Measurements from ENCODE around the gene RXRA. TPM values are rescaled to one million over a fixed set of nuclear protein-coding genes. Genes with fewer than 3 reads are reported as not detected.

RXRA gene
- total RNA-seq, 1 experiment from 2014 or later: 15.7 TPM

- Histone ChIP-seq H3K4me3 (no peak overlapping the region), H3K4me1 (replicated peaks) (peaks cover 53% of the 10 kb centered on the region), H3K27me3 (replicated peaks) (no peaks in the 10 kb centered on the region), H3K27ac (no peak overlapping the region), H3K9me3 (replicated peaks) (no peaks in the 10 kb centered on the region), H3K36me3 (peaks cover 29% of the 10 kb centered on the region)
- DNase-seq (ENCODE audit: low read depth in 1 of 2, low spot score in 2 of 2): no peak
These were observed 82.9 kb downstream of the RXRA start for GRCh38 chr9:134408939-134409737.

GRCh38 chr9:134410071-134410834 lies 84.0 kb downstream of the RXRA start:
- Histone ChIP-seq H3K4me3 (no peak overlapping the region), H3K4me1 (replicated peaks) (peaks cover 54% of the 10 kb centered on the region), H3K9me3 (replicated peaks) (no peaks in the 10 kb centered on the region), H3K36me3 (peaks cover 24% of the 10 kb centered on the region), H3K27me3 (replicated peaks) (no peaks in the 10 kb centered on the region), H3K27ac (no peak overlapping the region)
- no peak for DNase-seq (ENCODE audit: low read depth in 1 of 2, low spot score in 2 of 2)

GRCh38 chr9:134410835-134411217 lies 84.6 kb downstream of the RXRA start:
- no peak for DNase-seq (ENCODE audit: low read depth in 1 of 2, low spot score in 2 of 2)
- Histone ChIP-seq H3K36me3 (peaks cover 19% of the 10 kb centered on the region), H3K4me3 (no peak overlapping the region), H3K27me3 (replicated peaks) (no peaks in the 10 kb centered on the region), H3K27ac (no peak overlapping the region), H3K9me3 (replicated peaks) (no peaks in the 10 kb centered on the region), H3K4me1 (replicated peaks) (peaks cover 50% of the 10 kb centered on the region)

GRCh38 chr9:134411440-134412297 lies 85.4 kb downstream of the RXRA start:
- Histone ChIP-seq H3K27me3 (replicated peaks) (no peaks in the 10 kb centered on the region), H3K9me3 (replicated peaks) (no peaks in the 10 kb centered on the region), H3K4me3 (no peak overlapping the region), H3K27ac (no peak overlapping the region), H3K4me1 (replicated peaks) (peaks cover 42% of the 10 kb centered on the region), H3K36me3 (peaks cover 23% of the 10 kb centered on the region)
- DNase-seq (ENCODE audit: low read depth in 1 of 2, low spot score in 2 of 2): no peak

- no peak for DNase-seq (ENCODE audit: low read depth in 1 of 2, low spot score in 2 of 2)
- H3K4me3 ChIP-seq: no peak overlapping the region
- H3K4me1 ChIP-seq (replicated peaks): peaks cover 36% of the 10 kb centered on the region
- H3K36me3 ChIP-seq: peaks cover 30% of the 10 kb centered on the region
- H3K27ac ChIP-seq: no peak overlapping the region
- H3K9me3 ChIP-seq (replicated peaks): no peaks in the 10 kb centered on the region
- no peaks in the 10 kb centered on the region for H3K27me3 ChIP-seq (replicated peaks)
These were observed 86.0 kb downstream of the RXRA start for GRCh38 chr9:134412298-134412711.

GRCh38 chr9:134413112-134413715 lies 87.0 kb downstream of the RXRA start:
- Histone ChIP-seq H3K4me3 (no peak overlapping the region), H3K27ac (peak overlapping the region; percentile 68), H3K27me3 (replicated peaks) (no peaks in the 10 kb centered on the region), H3K4me1 (replicated peaks) (peaks cover 27% of the 10 kb centered on the region), H3K9me3 (replicated peaks) (no peaks in the 10 kb centered on the region), H3K36me3 (peaks cover 24% of the 10 kb centered on the region)
- no peak for DNase-seq (ENCODE audit: low read depth in 1 of 2, low spot score in 2 of 2)

- H3K9me3 ChIP-seq (replicated peaks): no peaks in the 10 kb centered on the region
- peak; percentile 88 to 96 for DNase-seq (ENCODE audit: low read depth in 1 of 2, low spot score in 2 of 2)
- H3K27ac ChIP-seq: peak overlapping the region; percentile 68
- peaks cover 16% of the 10 kb centered on the region for H3K36me3 ChIP-seq
- H3K4me1 ChIP-seq (replicated peaks): peaks cover 26% of the 10 kb centered on the region
- no peak overlapping the region for H3K4me3 ChIP-seq
- no peaks in the 10 kb centered on the region for H3K27me3 ChIP-seq (replicated peaks)
These were observed 87.8 kb downstream of the RXRA start for GRCh38 chr9:134413890-134414623.

- no peak for DNase-seq (ENCODE audit: low read depth in 1 of 2, low spot score in 2 of 2)
- Histone ChIP-seq H3K36me3 (peaks cover 21% of the 10 kb centered on the region), H3K4me1 (replicated peaks) (peaks cover 26% of the 10 kb centered on the region), H3K4me3 (no peak overlapping the region), H3K27ac (peak overlapping the region; percentile 68), H3K27me3 (replicated peaks) (no peaks in the 10 kb centered on the region), H3K9me3 (replicated peaks) (no peaks in the 10 kb centered on the region)
These were observed 88.7 kb downstream of the RXRA start for GRCh38 chr9:134414900-134415425.

GRCh38 chr9:134416385-134417015 lies 90.2 kb downstream of the RXRA start:
- no peaks in the 10 kb centered on the region for H3K27me3 ChIP-seq (replicated peaks)
- H3K27ac ChIP-seq: no peak overlapping the region
- H3K4me3 ChIP-seq: no peak overlapping the region
- peaks cover 26% of the 10 kb centered on the region for H3K4me1 ChIP-seq (replicated peaks)
- DNase-seq (ENCODE audit: low read depth in 1 of 2, low spot score in 2 of 2): no peak
- no peaks in the 10 kb centered on the region for H3K9me3 ChIP-seq (replicated peaks)
- H3K36me3 ChIP-seq: peaks cover 35% of the 10 kb centered on the region

- Histone ChIP-seq H3K4me3 (no peak overlapping the region), H3K4me1 (replicated peaks) (peaks cover 18% of the 10 kb centered on the region), H3K27me3 (replicated peaks) (no peaks in the 10 kb centered on the region), H3K36me3 (peaks cover 38% of the 10 kb centered on the region), H3K9me3 (replicated peaks) (no peaks in the 10 kb centered on the region), H3K27ac (no peak overlapping the region)
- no peak for DNase-seq (ENCODE audit: low read depth in 1 of 2, low spot score in 2 of 2)
These were observed 92.1 kb downstream of the RXRA start for GRCh38 chr9:134418354-134418753.

GRCh38 chr9:134419000-134419683 lies 92.9 kb downstream of the RXRA start:
- Histone ChIP-seq H3K36me3 (peaks cover 40% of the 10 kb centered on the region), H3K4me1 (replicated peaks) (peaks cover 10% of the 10 kb centered on the region), H3K27ac (no peak overlapping the region), H3K27me3 (replicated peaks) (no peaks in the 10 kb centered on the region), H3K9me3 (replicated peaks) (no peaks in the 10 kb centered on the region), H3K4me3 (no peak overlapping the region)
- no peak for DNase-seq (ENCODE audit: low read depth in 1 of 2, low spot score in 2 of 2)

GRCh38 chr9:134419684-134420076 lies 93.4 kb downstream of the RXRA start:
- H3K27ac ChIP-seq: no peak overlapping the region
- H3K9me3 ChIP-seq (replicated peaks): no peaks in the 10 kb centered on the region
- peaks cover 40% of the 10 kb centered on the region for H3K36me3 ChIP-seq
- no peak for DNase-seq (ENCODE audit: low read depth in 1 of 2, low spot score in 2 of 2)
- no peak overlapping the region for H3K4me3 ChIP-seq
- peaks cover 5% of the 10 kb centered on the region for H3K4me1 ChIP-seq (replicated peaks)
- H3K27me3 ChIP-seq (replicated peaks): no peaks in the 10 kb centered on the region
